ENCODE measurements around the gene BRD2.

The BRD2 gene

DNA sequence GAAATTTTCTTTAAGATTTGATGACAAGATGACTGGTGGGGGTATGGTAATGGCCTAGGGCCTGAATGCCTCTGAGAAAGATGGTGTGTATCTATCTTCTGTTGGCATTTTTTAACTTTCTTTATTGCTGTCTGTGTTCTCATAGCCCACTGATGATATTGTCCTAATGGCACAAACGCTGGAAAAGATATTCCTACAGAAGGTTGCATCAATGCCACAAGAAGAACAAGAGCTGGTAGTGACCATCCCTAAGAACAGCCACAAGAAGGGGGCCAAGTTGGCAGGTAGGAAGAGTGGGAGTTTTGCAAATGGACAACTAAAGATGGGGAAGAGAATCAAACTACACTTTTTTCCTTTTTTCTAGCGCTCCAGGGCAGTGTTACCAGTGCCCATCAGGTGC, 7.5 kb downstream of the BRD2 start:
- peaks cover 73% of the 10 kb centered on the region for H3K36me3 ChIP-seq (ENCODE audit: control insufficient read depth, insufficient read depth, low read length)
- H3K4me3 ChIP-seq (replicated peaks; ENCODE audit: low read depth, low read length) = peak overlapping the region; percentile 98
- TF ChIP-seq, protein P1, sequence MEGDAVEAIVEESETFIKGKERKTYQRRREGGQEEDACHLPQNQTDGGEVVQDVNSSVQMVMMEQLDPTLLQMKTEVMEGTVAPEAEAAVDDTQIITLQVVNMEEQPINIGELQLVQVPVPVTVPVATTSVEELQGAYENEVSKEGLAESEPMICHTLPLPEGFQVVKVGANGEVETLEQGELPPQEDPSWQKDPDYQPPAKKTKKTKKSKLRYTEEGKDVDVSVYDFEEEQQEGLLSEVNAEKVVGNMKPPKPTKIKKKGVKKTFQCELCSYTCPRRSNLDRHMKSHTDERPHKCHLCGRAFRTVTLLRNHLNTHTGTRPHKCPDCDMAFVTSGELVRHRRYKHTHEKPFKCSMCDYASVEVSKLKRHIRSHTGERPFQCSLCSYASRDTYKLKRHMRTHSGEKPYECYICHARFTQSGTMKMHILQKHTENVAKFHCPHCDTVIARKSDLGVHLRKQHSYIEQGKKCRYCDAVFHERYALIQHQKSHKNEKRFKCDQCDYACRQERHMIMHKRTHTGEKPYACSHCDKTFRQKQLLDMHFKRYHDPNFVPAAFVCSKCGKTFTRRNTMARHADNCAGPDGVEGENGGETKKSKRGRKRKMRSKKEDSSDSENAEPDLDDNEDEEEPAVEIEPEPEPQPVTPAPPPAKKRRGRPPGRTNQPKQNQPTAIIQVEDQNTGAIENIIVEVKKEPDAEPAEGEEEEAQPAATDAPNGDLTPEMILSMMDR (IDR thresholded peaks at IDR 0.05; ENCODE audit: insufficient read depth, low read length, poor library complexity, severe bottlenecking) = no peak
- no peaks in the 10 kb centered on the region for H3K27me3 ChIP-seq (replicated peaks; ENCODE audit: control insufficient read depth, insufficient read depth, low read length)
- DNase-seq (ENCODE audit: extremely low read depth, insufficient read length) = no peak

GRCh38 chr6:32976334-32977069, 8.1 kb downstream of the BRD2 start:
- Histone ChIP-seq H3K36me3 (ENCODE audit: control insufficient read depth, insufficient read depth, low read length) (peaks cover 75% of the 10 kb centered on the region), H3K27me3 (replicated peaks; ENCODE audit: control insufficient read depth, insufficient read depth, low read length) (no peaks in the 10 kb centered on the region), H3K4me3 (replicated peaks; ENCODE audit: low read depth, low read length) (no peak overlapping the region)
- no peak for DNase-seq (ENCODE audit: extremely low read depth, insufficient read length)
- TF ChIP-seq, protein P1 (IDR thresholded peaks at IDR 0.05; ENCODE audit: insufficient read depth, low read length, poor library complexity, severe bottlenecking) = no peak

GRCh38 chr6:32977272-32977952, 9.0 kb downstream of the BRD2 start:
- Histone ChIP-seq H3K4me3 (replicated peaks; ENCODE audit: low read depth, low read length) (no peak overlapping the region), H3K36me3 (ENCODE audit: control insufficient read depth, insufficient read depth, low read length) (peaks cover 73% of the 10 kb centered on the region), H3K27me3 (replicated peaks; ENCODE audit: control insufficient read depth, insufficient read depth, low read length) (no peaks in the 10 kb centered on the region)
- TF ChIP-seq, protein P1 (IDR thresholded peaks at IDR 0.05; ENCODE audit: insufficient read depth, low read length, poor library complexity, severe bottlenecking) = no peak
- no peak for DNase-seq (ENCODE audit: extremely low read depth, insufficient read length)

DNA sequence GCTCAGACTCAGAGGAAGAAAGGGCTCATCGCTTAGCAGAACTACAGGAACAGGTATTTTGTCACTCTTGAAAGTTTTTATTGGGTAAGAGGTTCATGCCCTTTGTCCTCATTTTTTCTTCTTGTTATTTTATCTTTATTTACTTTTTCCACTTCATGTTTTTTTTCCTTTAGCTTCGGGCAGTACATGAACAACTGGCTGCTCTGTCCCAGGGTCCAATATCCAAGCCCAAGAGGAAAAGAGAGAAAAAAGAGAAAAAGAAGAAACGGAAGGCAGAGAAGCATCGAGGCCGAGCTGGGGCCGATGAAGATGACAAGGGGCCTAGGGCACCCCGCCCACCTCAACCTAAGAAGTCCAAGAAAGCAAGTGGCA, 9.5 kb downstream of the BRD2 start:
- TF ChIP-seq, protein P1 (IDR thresholded peaks at IDR 0.05; ENCODE audit: insufficient read depth, low read length, poor library complexity, severe bottlenecking) = no peak
- Histone ChIP-seq H3K27me3 (replicated peaks; ENCODE audit: control insufficient read depth, insufficient read depth, low read length) (no peaks in the 10 kb centered on the region), H3K4me3 (replicated peaks; ENCODE audit: low read depth, low read length) (no peak overlapping the region), H3K36me3 (ENCODE audit: control insufficient read depth, insufficient read depth, low read length) (peaks cover 71% of the 10 kb centered on the region)
- DNase-seq (ENCODE audit: extremely low read depth, insufficient read length) = no peak

DNA sequence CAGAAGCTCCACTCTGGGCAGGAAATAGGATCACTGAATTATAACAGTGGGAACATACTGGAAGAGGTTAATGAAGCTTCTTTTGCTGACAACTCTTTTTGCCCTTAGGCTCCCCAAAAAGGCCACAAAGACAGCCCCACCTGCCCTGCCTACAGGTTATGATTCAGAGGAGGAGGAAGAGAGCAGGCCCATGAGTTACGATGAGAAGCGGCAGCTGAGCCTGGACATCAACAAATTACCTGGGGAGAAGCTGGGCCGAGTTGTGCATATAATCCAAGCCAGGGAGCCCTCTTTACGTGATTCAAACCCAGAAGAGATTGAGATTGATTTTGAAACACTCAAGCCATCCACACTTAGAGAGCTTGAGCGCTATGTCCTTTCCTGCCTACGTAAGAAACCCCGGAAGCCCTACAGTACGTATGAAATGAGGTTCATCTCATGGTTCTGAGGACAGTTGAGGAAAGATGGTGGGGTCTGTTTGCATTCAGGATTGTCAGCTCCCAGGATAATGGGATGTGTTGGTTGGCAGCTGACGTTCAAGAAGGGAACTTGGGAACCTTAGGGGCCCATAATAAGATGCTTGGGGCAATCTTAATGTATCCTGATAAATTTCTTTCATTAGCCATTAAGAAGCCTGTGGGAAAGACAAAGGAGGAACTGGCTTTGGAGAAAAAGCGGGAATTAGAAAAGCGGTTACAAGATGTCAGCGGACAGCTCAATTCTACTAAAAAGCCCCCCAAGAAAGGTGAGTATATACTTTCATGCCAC, 11.5 kb downstream of the BRD2 start:
- no peak for DNase-seq (ENCODE audit: extremely low read depth, insufficient read length)
- no peak overlapping the region for H3K4me3 ChIP-seq (replicated peaks; ENCODE audit: low read depth, low read length)
- no peaks in the 10 kb centered on the region for H3K27me3 ChIP-seq (replicated peaks; ENCODE audit: control insufficient read depth, insufficient read depth, low read length)
- TF ChIP-seq, protein P1 (IDR thresholded peaks at IDR 0.05; ENCODE audit: insufficient read depth, low read length, poor library complexity, severe bottlenecking) = no peak
- H3K36me3 ChIP-seq (ENCODE audit: control insufficient read depth, insufficient read depth, low read length) = peaks cover 59% of the 10 kb centered on the region
